Left hindlimb (tissue), 1 donor: ENCODE data around the gene PRDM1.

Experiments
- DNase-seq: peaks from one replicate; pipeline ENCODE4 v3.0.0-alpha.2; 2018

The PRDM1 gene

DNA sequence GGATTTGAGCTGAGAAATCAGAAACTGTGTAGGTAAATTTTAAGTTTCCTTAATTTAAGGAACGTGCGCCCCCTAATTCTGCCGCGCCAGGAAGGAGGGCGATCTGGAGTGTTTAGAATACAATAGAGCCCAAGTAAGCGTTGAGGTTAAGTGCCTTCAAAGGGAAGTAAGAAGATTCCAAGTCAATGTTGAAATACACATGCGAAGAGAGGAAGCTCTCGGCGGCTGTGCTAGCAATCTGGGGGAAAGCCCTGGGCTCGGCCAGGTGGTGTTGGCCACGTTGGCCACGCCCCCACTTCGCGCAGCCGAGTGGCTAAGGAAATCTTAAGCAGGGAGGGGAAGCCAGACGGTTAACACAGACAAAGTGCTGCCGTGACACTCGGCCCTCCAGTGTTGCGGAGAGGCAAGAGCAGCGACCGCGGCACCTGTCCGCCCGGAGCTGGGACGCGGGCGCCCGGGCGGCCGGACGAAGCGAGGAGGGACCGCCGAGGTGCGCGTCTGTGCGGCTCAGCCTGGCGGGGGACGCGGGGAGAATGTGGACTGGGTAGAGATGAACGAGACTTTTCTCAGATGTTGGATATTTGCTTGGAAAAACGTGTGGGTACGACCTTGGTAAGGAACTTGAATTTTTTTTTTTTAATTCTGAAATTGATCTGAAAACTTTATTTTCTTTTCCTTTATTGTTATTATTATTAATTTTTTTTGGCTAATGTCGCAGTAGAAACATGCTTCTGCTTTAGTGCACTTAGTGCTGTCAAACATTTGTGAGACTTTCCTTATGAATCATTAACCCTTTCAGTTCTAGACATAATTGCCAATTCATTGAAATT lies at the start of gene PRDM1:
Gene PRDM1 (plus strand): TSS at position 353 of the 830 bp plus-strand sequence. CDS start 218 bp downstream, at position 571.
- peak; percentile 54 for DNase-seq

DNA sequence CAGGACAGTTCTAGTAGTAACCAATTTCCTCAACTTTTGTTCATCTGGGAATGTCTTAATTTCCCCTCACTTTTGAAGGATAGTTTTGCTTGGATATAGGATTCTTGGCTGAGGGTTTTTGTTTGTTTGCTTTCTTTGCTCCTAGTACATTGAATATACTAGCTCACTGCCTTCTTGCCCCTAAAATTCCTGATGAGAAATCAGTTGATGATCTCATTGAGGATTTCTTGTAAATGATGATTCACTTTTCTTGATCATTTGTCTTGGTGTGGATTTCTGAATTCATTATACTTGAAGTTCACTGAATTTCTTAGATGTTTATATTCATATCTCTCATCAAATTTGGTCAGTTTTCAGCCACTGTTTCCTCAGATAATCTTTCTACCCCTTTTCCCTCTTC lies 49.1 kb upstream of the PRDM1 start:
- no peak for DNase-seq

DNA sequence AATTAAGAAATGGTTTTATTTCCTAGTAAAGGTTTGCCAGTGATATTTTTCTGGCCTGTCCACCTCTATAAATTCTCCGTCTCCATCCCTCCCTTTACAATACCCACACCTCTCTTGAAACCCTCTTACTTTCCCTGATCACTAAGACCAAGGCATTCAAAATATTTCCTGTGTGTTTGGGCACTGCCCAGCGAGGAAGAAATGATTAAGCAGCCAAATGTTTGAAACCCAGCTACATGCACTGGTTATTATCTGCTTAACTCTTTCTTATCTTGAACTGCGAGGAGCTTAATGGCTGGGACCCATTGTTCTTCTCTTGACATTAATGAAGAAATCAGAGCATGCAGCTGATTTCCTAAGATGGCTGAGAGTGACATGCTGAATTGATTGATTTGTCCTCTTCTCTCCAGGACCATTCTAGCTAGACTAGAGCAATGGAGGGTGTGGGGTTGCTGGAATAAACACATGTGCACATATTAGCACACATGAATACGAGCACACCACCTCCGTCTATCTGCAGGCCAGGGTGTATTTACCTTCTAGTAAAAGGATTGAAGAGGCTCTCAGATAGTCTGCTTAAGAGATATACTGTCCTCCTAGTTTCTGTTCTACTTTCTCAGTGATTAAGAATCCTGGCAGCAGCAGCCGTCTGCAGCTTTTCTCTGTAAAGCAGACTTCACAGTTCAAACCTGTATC lies 46.1 kb upstream of the PRDM1 start:
- DNase-seq, result no peak

DNA sequence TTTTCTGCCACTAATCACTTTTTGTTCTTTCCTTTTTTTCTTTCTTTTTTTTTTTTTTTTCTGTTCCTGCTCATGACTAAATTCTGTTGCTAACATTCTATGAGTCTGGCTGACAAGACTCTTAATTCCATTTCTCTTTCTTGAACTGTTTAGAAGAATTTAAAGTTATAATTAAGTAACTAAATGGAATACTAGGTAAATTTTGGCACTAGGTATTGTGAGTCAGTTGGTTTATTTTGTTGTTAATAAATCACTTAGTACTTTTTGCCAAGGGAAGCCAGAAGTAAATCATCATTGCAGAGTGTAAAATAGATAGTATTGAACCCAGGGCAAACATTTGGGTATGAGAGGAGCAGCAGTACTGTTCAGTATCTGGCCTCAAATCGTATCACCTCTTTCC lies 42.0 kb upstream of the PRDM1 start:
- no peak for DNase-seq

DNA sequence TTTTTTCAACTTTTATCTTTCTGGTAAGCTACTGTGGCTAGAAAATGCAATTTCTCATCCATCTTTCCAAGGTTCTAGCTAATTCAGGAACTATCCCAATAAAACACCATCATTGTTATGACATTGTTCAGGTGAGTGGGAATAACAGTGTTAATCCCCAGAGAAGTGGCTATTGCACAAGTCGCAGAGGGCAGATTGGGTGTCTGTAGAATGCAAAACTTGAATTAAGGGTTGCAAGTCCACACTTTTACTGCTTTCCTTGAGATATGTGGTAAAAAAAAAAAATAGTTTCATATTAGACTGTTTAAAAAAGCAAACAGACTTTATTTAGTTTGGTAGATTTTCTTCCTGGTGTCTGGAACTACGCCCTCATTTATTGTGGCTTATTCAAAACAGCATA lies 41.1 kb upstream of the PRDM1 start:
- no peak for DNase-seq

- DNase-seq, result no peak
Observed at GRCh38 chr6:106046116-106046853, 39.9 kb upstream of the PRDM1 start.

DNA sequence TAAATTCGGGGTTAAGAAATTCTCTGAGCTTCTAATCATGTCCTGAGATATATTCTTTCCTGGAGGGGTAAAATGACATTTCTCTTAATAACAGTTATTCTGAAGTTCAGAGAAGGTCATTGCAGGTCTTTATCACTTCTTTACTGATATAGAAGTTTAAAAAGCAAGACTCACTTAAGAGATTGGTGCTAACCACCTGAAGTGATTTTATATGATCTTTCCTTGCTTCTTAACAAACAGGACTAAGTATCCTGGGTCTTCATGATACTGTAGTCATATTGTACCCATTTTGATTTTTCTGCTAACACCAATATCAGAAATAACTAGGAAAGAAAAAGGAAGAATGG lies 39.3 kb upstream of the PRDM1 start:
- no peak for DNase-seq

- no peak for DNase-seq
Observed at GRCh38 chr6:106048336-106048735, 37.8 kb upstream of the PRDM1 start.

DNA sequence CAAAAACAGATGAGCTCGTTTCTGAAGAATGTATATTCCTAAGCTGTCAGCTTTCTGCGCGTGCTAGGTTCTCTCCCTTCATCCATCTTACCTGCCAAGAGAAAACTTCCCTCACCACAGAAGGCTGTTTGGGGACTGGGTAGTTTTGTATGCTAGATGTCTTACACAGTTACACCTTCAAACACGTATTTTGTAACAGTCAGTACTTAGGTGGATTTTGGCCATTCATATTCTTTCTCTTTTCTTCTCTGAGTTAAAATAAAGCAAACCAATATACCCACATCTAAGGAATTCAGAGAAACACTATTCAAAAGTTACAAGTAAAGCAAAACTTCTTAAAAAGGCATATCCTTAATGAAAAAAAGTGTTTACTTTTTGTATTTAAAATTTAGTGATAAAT lies 35.6 kb upstream of the PRDM1 start:
- no peak for DNase-seq

- DNase-seq, result no peak
Observed at GRCh38 chr6:106051226-106051625, 34.9 kb upstream of the PRDM1 start.

- no peak for DNase-seq
Observed at GRCh38 chr6:106053484-106054205, 32.5 kb upstream of the PRDM1 start.

- DNase-seq, result no peak
Observed at GRCh38 chr6:106055489-106055888, 30.6 kb upstream of the PRDM1 start.

- DNase-seq, result no peak
Observed at GRCh38 chr6:106056060-106056745, 29.9 kb upstream of the PRDM1 start.

- no peak for DNase-seq
Observed at GRCh38 chr6:106056746-106057390, 29.3 kb upstream of the PRDM1 start.

- DNase-seq, result no peak
Observed at GRCh38 chr6:106059331-106059730, 26.8 kb upstream of the PRDM1 start.

- DNase-seq, result no peak
Observed at GRCh38 chr6:106060167-106060566, 26.0 kb upstream of the PRDM1 start.

DNA sequence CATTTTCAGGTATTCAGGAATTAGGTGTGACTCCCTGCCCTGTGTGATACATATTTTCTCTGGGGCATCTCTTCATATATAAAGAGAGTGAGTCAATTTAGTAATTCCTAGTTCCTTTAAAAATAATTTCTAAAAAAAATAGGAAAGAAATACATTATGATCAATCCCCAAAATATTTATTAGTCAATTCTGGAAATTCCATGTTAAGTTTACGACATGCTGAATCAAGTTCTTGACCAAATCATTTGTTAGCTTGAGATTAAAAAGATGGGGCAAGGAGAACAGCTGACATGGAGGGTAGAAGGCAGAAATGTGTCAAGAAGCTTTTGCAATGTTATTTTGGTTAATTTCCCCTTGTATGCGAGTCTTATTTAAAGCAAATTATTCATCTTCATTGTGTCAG lies 22.7 kb upstream of the PRDM1 start:
- no peak for DNase-seq

GRCh38 chr6:106064142-106064541 lies 22.0 kb upstream of the PRDM1 start:
- no peak for DNase-seq

DNA sequence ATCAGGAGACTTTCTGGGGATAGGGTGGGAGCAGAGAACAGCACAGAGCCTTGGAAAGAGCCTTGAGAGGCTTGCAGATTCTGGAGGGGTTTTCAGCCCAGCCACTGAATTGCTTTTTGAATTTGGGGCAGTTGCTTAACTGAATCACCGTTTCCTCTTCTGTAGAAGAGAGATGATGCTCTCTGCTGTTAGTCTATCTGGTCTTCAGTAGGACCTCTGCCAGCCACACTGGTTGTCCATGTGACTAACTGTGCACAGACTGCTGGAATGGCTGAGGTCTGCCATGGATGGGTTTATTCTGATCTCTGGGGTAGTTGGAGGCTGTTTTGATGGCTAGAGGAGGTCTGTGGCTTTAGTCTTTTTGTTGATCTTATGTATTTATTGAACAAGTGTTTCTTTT lies 21.4 kb upstream of the PRDM1 start:
- DNase-seq, result no peak

DNA sequence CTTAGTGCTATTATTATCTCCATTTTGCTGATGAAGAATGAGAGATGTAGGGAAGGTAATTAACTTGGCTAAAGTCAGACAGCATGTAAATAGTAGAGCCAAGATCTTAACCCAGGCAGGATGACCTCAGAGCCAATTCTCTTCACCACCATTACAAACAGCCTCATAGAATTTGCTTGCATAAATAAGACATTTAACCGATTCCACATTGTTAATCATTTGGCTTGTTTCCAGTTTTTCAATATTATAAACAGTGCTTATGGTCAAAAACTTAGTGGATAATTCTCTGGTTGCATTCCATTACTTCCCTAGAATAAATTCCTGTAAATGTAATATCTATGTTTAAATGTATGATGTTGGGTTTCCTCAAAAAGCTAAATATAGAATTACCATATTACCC lies 19.1 kb upstream of the PRDM1 start:
- DNase-seq, result no peak

DNA sequence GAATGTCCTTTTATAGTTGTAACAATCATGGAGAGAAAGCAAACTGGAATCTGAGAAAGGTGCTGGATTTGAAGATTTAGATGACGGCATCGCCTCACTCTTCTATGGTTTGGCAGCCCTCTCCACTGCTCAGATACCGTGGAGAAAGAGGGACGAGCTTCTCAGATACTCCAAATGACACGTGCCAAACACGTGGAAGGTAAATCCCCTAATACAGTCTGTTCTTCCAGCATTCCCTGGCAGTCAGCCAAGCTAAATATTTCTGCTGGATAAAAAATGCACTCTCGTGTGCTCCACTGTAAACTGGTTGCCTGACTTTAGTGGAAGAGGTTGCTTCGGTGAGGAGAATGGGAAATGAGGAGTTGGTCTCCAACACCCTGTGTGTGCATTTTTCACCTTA lies 16.7 kb upstream of the PRDM1 start:
- DNase-seq, result peak; percentile 30

DNA sequence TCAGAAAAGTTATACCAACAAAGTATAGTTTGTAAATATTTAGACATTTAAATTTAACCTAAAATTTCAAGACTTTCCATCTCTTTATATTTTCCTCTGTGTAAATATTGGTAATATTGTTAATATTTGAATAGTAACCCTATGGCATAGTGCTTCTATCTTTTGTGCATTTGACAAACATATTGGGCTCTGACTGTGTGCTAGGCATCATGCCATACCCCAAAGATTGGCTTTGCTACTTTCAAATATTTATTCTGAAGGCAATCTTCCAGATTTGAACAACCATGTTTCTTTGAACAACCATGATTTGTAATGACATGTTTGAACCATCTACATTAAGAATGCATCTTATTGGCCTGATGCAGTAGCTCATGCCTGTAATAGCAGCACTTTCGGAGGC lies 15.5 kb upstream of the PRDM1 start:
- DNase-seq, result no peak
